NCI-H345 treated with DMSO at 0.1 percent for 48 hours (cell line): ENCODE measurements around the gene PLBD1.

ENCODE experiments used
- DNase-seq: peaks from one replicate; lab custom pipeline; 2025; ENCODE audit not compliant: unreplicated experiment; lab: John Stamatoyannopoulos, UW

The PLBD1 gene

GRCh38 chr12:14571779-14572178 is 4.1 kb upstream of the PLBD1 start:
- DNase-seq = no peak

- no peak for DNase-seq
Measured at GRCh38 chr12:14570231-14570630, 2.5 kb upstream of the PLBD1 start.

- no peak for DNase-seq
Measured at GRCh38 chr12:14564336-14564959, 3.2 kb downstream of the PLBD1 start.

DNA sequence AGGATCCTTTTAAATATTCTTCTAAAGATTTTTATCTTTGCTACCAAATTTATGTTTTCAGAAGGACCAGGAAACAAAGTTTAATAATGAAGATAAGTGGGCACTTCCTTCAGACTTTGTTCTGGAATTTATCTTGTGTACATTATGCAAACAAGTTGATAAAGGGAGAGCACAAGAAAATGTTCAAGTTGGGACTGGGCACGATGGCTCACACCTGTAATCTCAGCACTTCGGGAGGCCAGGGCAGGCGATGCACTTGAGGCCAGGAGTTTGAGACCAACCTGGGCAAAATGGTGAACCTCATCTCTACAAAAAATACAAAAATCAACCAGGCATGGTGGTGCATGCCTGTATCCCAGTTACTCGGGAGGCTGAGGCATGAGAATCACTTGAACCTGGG is 4.6 kb downstream of the PLBD1 start:
- no peak for DNase-seq

DNA sequence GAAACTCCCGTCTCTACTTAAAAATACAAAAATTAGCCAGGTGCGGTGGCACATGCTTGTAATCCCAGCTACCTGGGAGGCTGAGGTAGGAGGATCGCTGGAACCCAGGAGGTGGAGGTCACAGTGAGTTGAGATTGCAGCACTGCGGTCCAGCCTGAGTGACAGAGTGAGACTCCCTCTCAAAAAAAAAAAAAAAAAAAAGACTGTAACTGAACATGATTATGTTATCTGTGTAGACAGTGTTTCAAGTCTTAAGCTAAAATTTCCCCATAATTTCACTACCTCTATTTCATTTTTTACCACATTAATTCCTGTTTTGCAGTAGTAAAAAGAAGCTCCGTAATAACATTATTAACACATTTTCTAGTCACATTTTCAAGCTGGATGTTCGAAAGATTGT is 5.4 kb downstream of the PLBD1 start:
- DNase-seq = no peak

- DNase-seq = no peak
Measured at GRCh38 chr12:14561677-14562238, 5.9 kb downstream of the PLBD1 start.

- DNase-seq = no peak
Measured at GRCh38 chr12:14560904-14561574, 6.6 kb downstream of the PLBD1 start.

GRCh38 chr12:14558473-14558959 is 9.2 kb downstream of the PLBD1 start:
- no peak for DNase-seq

DNA sequence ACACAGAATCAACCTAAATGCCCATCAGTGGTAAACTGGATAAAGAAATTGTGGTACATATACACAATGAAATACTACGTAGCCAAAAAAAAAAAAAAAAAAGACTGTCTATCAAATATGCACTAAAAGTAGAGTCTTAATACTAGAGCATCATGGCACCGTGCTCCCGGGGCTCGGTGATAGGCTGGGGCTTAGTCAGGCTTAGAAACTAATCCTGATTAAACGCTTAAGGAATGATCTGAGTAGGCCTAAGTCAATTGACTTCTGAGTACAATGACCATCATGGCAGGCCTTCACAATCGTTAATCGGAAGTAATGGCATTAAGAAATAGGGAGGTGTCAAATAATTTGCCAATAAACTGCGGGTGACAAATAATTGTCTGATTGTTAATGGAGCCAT is 9.7 kb downstream of the PLBD1 start:
- DNase-seq = no peak

GRCh38 chr12:14554281-14555007 is 13.2 kb downstream of the PLBD1 start:
- DNase-seq = peak; percentile 45

DNA sequence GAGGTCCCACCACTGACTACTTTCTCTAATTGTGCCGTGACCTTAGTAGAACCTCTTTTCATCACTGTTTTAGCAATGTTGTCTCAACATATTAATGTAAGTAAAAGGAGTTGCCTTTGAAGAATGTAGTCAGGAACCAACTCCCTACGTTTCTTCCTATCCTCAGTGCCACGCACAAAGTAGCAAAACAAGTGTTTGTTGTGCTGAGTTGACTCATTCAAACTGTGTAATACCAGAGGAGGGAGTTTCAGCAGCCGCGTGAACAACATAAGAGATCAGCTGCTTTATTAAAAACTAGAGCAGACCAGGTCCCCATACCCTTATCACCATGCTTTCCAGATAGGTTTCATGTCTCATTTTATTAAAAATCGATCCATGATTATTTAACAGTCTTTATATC is 19.1 kb downstream of the PLBD1 start:
- DNase-seq = no peak

DNA sequence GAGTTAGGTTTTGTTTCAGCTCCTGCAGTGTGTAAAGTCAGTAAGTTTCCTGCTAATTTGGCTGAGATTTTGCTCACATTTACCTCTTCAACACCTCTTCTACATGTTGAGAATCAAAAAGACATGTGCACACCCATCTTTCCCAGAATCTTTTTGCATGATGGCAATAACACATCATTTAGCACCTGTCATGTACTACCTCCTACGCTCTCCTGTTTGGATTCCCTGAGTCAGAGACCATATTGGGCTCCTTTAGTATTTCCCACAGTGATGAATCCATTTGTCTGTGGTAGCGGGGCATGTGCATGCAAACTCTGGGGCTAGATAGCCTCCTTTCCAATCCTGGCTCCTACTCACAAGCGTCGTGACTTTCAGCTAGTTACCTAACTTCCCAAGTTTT is 20.1 kb downstream of the PLBD1 start:
- no peak for DNase-seq

DNA sequence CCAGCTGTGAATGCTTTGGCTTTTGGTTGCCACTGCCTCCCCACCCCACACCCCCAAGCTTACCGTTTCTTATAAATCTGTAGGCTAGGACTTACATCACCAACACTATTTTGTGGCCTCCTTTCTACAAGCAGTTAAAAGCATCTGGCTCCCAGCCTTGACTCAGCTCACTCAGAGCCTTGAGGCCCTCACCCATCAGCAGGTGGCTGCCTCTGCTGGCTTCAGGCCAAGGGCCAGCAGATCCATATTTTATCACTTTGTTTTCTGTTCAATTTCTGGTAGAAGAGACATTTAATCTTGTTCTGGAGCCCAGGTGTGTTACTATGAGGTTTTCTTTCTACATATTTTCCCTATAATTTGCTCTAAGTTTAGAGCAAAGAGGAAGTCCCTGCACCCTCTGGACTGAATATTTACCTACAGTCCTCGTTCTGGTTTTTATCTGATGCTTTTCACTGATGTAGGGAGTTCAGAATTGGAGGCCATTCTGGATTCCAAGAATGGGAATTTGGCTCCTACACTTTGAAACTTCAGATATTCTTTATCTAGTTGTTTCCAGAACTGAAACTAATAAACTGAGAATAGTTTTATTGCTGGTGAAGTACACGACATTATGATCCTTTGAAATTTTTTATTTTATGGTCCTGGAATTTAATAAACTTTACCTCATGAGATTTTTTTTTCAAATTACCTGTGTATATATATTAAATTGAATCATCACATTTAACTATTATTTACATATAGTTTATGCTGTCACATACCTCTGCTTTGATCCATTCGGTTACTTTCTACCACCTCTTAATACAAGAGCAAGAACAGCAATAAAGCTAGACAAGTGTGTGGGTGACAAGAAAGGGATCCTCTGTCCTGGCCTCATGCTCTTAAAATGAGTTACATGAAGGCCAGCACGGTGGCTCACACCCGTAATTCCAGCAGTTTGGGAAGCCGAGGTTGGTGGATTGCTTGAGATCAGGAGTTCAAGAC is 22.2 kb downstream of the PLBD1 start:
- DNase-seq = no peak

DNA sequence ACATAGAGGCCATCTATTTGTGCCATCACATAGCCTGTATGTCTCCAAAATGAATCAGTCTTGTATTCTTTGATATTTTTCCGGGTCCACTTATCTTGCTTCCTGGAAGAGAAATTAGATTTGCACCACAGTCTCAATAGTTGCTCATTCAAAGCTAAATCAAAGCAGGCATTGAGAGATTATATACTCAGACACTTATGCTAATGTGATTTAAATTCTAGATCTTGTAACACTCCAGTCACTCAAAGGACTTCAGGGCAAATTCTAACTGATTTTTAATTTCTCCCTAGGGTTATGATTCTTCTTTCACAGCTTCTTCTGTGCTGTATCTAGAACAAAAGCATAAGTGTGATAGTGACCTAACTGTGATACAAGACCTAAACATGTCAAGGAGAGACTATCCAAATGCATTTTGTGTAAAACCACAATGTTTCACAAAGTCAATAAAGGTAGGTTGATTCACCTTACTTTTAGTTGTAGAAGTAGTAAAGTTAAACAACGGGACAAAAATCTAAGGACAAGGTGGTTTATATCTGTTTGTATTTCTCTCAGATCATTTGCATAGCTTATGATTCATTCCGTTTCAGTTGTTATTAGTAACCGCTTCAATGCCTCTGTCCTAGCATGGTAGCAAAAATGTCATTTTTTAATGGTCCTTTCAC is 26.8 kb downstream of the PLBD1 start:
- no peak for DNase-seq

DNA sequence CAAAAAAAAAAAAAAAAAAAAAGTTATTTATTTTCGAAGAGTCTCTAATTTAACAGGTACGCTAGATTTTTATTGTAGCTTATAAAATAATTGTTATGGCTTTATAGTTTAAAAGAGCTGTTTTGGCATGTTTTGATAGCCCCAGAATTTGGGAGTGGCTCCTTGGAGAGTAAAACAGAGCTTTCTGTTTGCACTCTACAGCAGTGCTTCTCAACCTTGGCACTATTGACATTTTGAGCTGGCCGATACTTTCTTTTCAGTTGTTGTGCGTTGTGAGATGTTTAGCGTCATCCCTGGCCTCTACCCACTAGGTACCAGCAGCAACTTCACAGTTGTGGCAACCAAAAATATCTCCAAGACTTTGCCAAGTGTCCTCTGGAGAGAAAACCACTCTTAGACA is 30.6 kb downstream of the PLBD1 start:
- no peak for DNase-seq

DNA sequence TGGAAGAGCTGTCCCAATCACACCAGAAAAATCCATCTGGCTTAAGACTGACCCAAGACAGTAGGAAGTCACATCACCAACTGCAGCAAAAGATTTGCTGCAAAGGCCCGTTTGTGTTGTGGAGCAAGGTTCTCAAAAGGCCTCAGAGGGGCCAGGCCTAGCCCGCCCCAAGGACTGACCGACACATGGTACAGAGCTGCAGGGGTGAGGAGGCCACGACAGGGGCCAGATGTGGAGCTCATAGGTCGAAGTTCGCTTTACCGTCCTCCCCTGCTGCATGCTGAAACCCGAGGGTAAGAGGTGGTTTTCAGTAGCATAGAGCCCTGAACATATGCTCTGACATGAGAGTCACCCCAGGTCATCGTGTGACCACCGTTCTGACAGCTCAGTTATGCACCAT is 35.5 kb downstream of the PLBD1 start:
- DNase-seq = no peak

DNA sequence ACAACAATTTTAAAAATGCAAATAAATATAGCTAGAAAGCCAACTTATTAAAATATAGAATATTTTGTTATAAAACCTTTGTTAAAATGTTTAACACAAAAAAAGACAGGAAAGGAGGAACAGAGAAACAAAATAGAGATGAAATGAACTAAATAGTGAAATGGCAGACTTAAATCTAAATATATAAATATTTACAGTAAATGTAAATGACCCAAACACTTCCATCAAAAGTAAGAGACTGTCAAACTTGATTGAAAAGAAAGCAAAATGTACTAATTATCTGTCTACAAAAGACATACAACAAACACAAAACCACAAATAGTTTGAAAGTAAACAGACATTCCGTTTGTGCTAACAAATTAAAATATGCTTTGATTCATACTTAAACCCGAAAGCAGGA is 41.7 kb downstream of the PLBD1 start:
- no peak for DNase-seq

GRCh38 chr12:14521822-14522221 is 45.9 kb downstream of the PLBD1 start:
- DNase-seq = no peak

DNA sequence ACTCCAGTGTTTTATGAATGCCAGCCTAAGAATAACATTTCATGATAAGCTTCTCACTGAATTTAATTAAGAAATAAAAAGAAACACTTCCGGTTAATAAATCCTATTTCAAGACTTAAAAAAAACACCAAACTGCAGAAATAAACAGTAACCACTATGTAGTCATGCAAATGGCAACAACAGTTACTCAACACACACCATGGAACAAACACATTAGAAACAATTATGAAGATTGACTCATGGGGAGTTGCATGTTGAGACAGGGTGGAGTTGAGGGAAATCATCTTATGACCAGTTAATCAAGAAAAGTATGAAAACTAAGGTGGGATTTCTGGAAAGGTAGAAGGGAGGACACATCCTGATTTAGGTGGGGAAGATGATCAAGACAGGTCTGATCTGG is 52.7 kb downstream of the PLBD1 start:
- DNase-seq = no peak

DNA sequence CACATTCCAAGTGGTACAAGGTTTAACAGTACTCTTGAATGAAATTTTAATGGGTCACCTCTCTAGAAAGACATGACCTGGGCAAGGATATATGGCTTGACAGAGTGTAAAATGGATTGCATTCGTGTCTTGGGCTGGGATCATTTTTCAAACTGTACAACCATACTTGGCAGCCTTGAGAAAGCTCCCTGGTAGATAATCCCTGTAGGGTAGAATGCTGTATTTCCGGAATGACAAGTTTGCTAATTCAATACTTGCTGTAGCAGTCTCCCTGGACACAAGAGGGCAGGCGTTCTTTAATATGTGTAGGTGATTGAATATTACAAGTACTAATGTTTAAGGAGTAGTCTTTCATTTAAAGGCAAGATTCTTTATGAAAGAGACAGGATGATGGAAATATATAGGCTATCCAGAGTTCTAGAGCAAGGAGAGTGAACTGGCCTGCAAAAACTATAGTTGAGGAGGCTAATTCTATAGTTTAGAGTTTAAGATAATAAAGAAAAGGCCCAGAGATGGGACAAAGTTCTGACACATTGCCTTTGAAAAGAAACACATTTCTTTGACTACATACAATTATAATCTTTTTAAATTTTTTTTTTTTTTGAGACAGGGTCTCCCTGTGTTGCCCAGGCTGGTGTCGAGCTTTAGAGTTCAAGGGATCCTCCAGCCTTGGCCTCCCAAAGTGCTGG is 53.4 kb downstream of the PLBD1 start:
- peak; percentile 49 for DNase-seq
